HFFc6 (cell line): Measurements from ENCODE around the gene METRN. TPM values are rescaled to one million over a fixed set of nuclear protein-coding genes. Genes with fewer than 3 reads are reported as not detected.

Source experiments
- DNase-seq: peaks from one replicate; pipeline ENCODE4 v3.0.0-alpha.2; 2018
- H3K27ac Mint-ChIP-seq: 2 replicates; pipeline ENCODE4 v1.8.0; 2020; ENCODE audit warnings: mild to moderate bottlenecking, mixed read lengths
- H3K27me3 Mint-ChIP-seq: 2 replicates; pipeline ENCODE4 v1.8.0; 2021; ENCODE audit warnings: mild to moderate bottlenecking, moderate library complexity, mixed read lengths; ENCODE audit not compliant: insufficient read depth
- H3K36me3 Mint-ChIP-seq: 2 replicates; pipeline ENCODE4 v1.8.0; 2021; ENCODE audit warnings: low read depth, mixed read lengths
- H3K4me1 Mint-ChIP-seq: 2 replicates; pipeline ENCODE4 v1.8.0; 2020; ENCODE audit warnings: low read depth, mixed read lengths
- H3K4me3 Mint-ChIP-seq: 2 replicates; pipeline ENCODE4 v1.8.0; 2020; ENCODE audit warnings: mild to moderate bottlenecking, moderate library complexity, mixed read lengths
- H3K9me3 Mint-ChIP-seq: 2 replicates; pipeline ENCODE4 v1.8.0; 2020; ENCODE audit warnings: mild to moderate bottlenecking, mixed read lengths
- CTCF ChIP-seq: fragments of 200-600 bp; sonication (generic); IDR thresholded peaks from 2 replicates; pipeline ENCODE4 v1.5.0; 2021; ENCODE audit warnings: antibody characterized with exemption, mild to moderate bottlenecking
- total RNA-seq, 6 experiments: library from RNA; stranded (reverse); fragmentation: NEBNext Ultra II Directional; extraction: Animal tissue kit (Norgen Biotek cat#: 25700); gene quantifications; 2 replicates in 1 of 6; 3 replicates in 5 of 6; pipeline ENCODE4 v1.2.3, GENCODE V29; 2021

The METRN gene
- total RNA-seq, 6 experiments from 2014 or later, result 61.5 to 103 (median 70.4) TPM

- Mint-ChIP-seq H3K4me1 (peaks cover 19% of the 10 kb centered on the region), H3K4me3 (peak within 1 kb of the TSS; percentile 91), H3K27ac (peak within 1 kb of the TSS; percentile 84), H3K27me3 (peaks cover 16% of the 10 kb centered on the region), H3K36me3 (no peaks in the 10 kb centered on the region), H3K9me3 (no peaks in the 10 kb centered on the region)
- 0 out of 2 replicates have a peak, but pooled peaks have one; percentile 3 for TF ChIP-seq CTCF
- peak; percentile 50 for DNase-seq
These were observed 6.3 kb downstream of the METRN start, which contains the start of gene ANTKMT for GRCh38 chr16:720990-721764. Gene ANTKMT, plus strand, starts transcription at chr16:721146. Its CDS starts 129 bp downstream, at chr16:721275.

DNA sequence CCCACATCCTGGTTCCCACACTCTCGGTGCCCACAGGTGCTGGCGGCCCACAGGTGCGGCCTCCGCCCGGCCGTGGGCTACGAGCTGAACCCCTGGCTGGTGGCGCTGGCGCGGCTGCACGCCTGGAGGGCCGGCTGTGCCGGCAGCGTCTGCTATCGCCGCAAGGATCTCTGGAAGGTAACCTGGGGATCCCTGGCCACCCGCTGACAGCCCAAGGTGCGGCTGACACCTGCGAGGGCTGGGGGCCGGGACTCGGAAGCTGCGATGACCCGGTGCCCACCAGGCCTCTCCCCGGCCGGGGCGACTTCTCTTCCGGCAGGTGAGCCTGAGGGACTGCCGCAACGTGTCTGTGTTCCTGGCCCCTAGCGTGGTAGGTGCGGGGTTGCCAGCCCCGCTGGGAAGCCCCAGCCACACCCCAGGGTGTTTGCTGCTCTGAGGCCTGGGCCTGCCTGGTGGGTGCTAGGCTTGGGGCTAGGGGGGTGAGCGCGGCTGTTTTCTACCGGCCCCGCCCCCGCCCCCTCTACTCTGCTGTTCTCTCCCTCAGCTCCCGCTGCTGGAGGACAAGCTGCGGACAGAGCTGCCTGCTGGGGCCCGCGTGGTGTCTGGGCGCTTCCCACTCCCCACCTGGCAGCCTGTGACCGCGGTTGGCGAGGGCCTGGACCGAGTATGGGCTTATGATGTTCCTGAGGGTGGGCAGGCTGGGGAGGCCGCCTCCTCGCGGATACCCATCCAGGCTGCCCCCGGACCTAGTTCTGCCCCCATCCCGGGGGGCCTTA lies 7.0 kb downstream of the METRN start:
- no peaks in the 10 kb centered on the region for H3K36me3 Mint-ChIP-seq
- H3K4me1 Mint-ChIP-seq, result peaks cover 15% of the 10 kb centered on the region
- 0 out of 2 replicates have a peak overlapping the region, but pooled peaks have one; percentile 24 for H3K4me3 Mint-ChIP-seq
- peaks cover 16% of the 10 kb centered on the region for H3K27me3 Mint-ChIP-seq
- H3K27ac Mint-ChIP-seq, result no peak overlapping the region
- TF ChIP-seq CTCF, result no peak
- no peak for DNase-seq
- no peaks in the 10 kb centered on the region for H3K9me3 Mint-ChIP-seq

DNA sequence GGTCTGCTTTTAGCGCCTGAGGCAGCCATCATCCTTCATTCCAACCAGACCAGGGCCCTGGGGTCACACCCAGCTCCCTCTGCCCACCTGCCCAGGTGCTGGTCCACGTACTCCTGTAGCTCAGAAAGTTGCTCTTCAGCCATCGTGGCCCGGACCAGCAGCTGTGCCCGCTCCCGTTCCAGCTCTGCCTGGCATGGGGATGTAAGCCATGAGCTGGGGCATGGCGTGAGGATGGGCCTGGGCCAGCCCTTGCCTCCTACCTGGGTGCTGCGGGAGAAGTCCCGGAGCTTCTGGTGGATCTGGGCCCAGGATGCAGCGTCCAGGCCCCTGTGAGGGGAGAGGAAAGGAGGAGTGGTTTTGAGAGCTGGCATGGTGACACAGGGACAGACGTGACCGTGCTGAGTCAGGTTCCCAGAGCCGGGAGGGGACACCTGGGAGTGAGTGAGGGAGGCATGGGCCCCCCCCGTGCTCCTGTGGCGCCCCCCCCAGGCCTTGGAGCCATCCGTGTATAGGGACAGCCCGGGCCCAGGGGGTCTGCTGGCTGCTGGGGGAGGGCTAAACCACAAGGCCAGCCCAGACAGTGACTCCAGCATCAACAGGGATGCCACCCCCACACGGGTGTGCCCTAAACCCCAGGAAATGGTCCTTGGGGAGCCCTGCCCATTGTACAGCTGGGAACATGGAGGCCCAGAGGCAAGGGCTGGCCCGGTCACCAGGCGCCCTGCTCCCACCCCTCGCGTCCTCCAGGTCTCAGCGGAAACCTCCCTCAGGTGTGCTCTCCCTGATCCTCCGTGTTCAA lies 8.1 kb downstream of the METRN start:
- Mint-ChIP-seq H3K4me3 (no peak overlapping the region; the same call in 1 of the 2 replicates), H3K27me3 (peaks cover 16% of the 10 kb centered on the region), H3K27ac (no peak overlapping the region), H3K4me1 (peaks cover 15% of the 10 kb centered on the region), H3K9me3 (no peaks in the 10 kb centered on the region), H3K36me3 (no peaks in the 10 kb centered on the region)
- TF ChIP-seq CTCF, result no peak; the same call in 1 of the 2 replicates
- no peak for DNase-seq

DNA sequence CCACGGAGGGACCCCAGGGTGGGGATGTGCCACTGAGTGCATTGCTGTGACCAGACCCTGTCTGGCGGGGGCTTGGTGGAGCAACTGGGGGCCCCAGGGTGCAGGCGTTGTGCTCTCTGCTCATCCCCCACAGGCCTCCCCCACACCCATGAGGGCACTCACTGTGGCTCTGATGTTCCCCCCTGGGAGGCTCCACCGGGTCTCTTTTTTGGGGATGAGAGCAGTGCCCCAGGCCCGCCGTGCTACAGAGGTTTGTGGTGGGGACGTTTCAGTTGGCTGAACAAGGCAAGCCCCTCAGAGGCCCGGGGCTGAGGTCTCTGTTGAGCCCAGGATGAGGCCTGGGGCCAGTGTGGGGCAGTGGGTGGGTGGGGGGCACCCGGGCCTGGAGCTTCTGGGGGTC lies 8.8 kb downstream of the METRN start:
- Mint-ChIP-seq H3K4me3 (no peak overlapping the region), H3K36me3 (no peaks in the 10 kb centered on the region), H3K9me3 (no peaks in the 10 kb centered on the region), H3K27ac (no peak overlapping the region), H3K27me3 (peaks cover 15% of the 10 kb centered on the region), H3K4me1 (peaks cover 15% of the 10 kb centered on the region)
- TF ChIP-seq CTCF, result no peak
- no peak for DNase-seq
